Memory B cell (primary cell): ENCODE data around the gene PRSS53.
A peak's percentile ranks its signal among the peaks of the same experiment; 100 is the strongest.
"Not testable (repeated sequence)": the region's sequence is repeated elsewhere in the genome, so short reads cannot be mapped to it uniquely, and the experiment has no call there.

Source experiments
- ATAC-seq: fragments of 150-1000 bp; cut with Tn5 transposase; 2 replicates; pipeline ENCODE4 v1.10.0; 2021; ENCODE audit warnings: low read depth, mild to moderate bottlenecking, moderate library complexity
- DNase-seq, 2 donors: peaks; one replicate each; pipeline ENCODE4 v3.0.0; 2022; ENCODE audit warnings: low spot score in 2 of 2
- H3K27ac Mint-ChIP-seq: one replicate; pipeline ENCODE4 v1.8.0; 2022; ENCODE audit warnings: mild to moderate bottlenecking, moderate library complexity, mixed read lengths
- H3K27me3 Mint-ChIP-seq: one replicate; pipeline ENCODE4 v1.8.0; 2022; ENCODE audit warnings: mixed read lengths
- H3K36me3 Mint-ChIP-seq: one replicate; pipeline ENCODE4 v1.8.0; 2022; ENCODE audit warnings: mild to moderate bottlenecking, mixed read lengths
- H3K4me1 Mint-ChIP-seq: one replicate; pipeline ENCODE4 v1.8.0; 2022; ENCODE audit warnings: mixed read lengths
- H3K4me3 Mint-ChIP-seq: one replicate; pipeline ENCODE4 v1.8.0; 2022; ENCODE audit warnings: mild to moderate bottlenecking, moderate library complexity, mixed read lengths
- H3K9me3 Mint-ChIP-seq: one replicate; pipeline ENCODE4 v1.8.0; 2022; ENCODE audit warnings: mixed read lengths

The PRSS53 gene

DNA sequence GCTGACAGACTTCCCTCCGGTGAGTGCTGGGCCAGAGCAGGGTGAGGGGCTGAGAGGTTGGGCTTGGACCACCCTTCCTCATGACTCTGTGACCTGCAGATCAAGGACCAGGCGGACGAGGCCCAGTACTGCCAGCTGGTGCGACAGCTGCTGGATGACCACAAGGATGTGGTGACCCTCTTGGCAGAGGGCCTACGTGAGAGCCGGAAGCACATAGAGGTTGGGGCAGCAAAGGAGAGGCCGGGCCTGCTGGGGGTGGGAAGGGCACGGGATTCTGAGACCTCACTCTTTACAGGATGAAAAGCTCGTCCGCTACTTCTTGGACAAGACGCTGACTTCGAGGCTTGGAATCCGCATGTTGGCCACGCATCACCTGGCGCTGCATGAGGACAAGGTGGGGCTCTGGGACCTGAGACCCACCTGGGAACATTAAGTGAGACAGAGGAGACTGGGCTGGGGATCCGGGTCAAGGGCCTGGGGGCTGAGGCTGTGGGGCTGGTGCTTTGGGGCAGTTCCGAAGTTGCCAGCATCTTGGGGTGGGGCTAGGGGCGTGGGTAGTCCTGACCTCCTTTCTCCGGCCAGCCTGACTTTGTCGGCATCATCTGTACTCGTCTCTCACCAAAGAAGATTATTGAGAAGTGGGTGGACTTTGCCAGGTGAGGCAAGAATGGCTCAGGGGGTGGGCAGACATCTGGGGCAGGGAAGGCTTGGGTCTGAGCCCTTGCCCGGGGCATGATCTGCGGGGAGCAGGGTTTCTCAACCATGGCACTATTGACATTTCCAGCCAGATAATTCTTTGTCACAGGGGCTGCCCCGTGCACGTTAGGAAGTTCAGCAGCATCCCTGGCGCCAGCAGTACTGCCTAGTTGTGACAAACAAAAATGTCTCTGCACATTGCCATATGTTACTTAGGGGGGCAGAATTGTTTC, 21.6 kb upstream of the PRSS53 start:
- no peak for DNase-seq
- H3K27me3 Mint-ChIP-seq = no peaks in the 10 kb centered on the region
- H3K36me3 Mint-ChIP-seq = peaks cover 3% of the 10 kb centered on the region
- peak overlapping the region; percentile 41 for H3K4me3 Mint-ChIP-seq
- H3K27ac Mint-ChIP-seq = no peak overlapping the region
- no peaks in the 10 kb centered on the region for H3K9me3 Mint-ChIP-seq
- H3K4me1 Mint-ChIP-seq = peaks cover 20% of the 10 kb centered on the region
- no peak for ATAC-seq

DNA sequence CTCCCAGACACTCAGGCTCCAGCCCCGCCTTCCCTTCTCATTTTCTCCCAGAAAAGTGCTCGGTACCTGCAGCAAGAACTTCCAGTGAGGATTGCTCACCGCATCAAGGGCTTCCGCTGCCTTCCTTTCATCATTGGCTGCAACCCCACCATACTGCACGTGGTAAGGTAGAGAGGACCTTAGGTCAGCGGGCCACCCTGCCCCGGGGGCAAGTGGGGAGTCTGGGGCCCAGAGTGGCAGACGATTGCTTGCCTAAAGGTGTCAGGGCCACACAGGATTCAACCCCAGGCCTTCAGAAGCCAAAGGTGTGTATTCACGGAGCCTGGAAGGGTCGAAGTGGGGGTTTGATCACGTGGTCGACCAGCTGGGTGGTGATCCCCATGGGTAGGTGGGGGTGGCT, 20.9 kb upstream of the PRSS53 start:
- Mint-ChIP-seq H3K4me3 (peak overlapping the region; percentile 79), H3K9me3 (no peaks in the 10 kb centered on the region), H3K27me3 (no peaks in the 10 kb centered on the region), H3K27ac (no peak overlapping the region), H3K4me1 (peaks cover 18% of the 10 kb centered on the region), H3K36me3 (peaks cover 3% of the 10 kb centered on the region)
- ATAC-seq = no peak
- no peak for DNase-seq

- DNase-seq (no peak), ATAC-seq (no peak)
- Mint-ChIP-seq H3K9me3 (no peaks in the 10 kb centered on the region), H3K4me3 (peak overlapping the region; percentile 79), H3K4me1 (peaks cover 18% of the 10 kb centered on the region), H3K27ac (no peak overlapping the region), H3K36me3 (peaks cover 3% of the 10 kb centered on the region), H3K27me3 (no peaks in the 10 kb centered on the region)
These were observed 20.2 kb upstream of the PRSS53 start for GRCh38 chr16:31108794-31109558.

DNA sequence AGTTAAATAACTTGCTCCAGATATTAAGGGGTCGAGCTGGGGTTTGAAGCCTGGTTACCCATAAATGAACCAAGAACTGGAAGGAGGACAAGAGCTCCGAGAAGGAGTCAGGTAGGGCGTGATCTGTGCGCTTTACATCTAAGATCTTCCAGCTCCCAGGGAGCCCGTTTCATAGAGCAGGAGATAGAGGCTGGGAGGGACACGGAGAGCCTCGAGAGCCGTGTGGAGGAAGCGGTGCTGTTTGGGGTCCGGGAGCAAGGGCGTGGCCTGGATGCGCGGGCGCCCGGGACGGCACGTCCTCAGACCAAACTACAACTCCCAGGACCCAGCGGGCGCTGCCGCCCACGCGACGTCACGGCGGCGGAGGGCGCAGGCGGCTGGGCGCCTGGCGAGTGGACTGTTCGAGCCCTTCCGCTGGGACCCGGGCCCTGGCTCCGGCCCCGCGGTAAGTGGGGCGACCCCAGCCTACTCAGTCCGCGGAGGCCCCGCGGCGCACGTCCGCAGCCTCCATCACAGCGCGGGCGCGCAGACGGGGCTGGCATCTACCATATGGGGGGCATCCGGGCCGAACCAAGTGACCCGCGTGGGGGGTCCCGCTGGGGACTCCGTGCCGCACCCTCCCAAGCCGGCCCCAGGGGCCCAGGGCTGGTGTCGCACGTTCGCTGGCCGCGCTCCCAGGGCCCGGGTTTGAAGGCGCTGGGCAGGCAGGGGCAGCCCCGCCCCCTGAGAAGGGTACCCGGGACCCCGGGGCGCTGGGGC, 19.5 kb upstream of the PRSS53 start, which contains the start of gene BCKDK:
Gene BCKDK (plus strand): TSS at position 352 of the 759 bp plus-strand sequence. CDS start 838 bp downstream, outside the sequence.
- Mint-ChIP-seq H3K27me3 (no peaks in the 10 kb centered on the region), H3K4me1 (peaks cover 18% of the 10 kb centered on the region), H3K36me3 (peaks cover 4% of the 10 kb centered on the region), H3K9me3 (no peaks in the 10 kb centered on the region), H3K27ac (peak within 1 kb of the TSS; percentile 73), H3K4me3 (peak within 1 kb of the TSS; percentile 89)
- ATAC-seq = peak; percentile 82
- DNase-seq = peak; percentile 38 to 56

GRCh38 chr16:31107465-31107867, 18.7 kb upstream of the PRSS53 start:
- DNase-seq (no peak), ATAC-seq (no peak)
- H3K4me1 Mint-ChIP-seq = peaks cover 18% of the 10 kb centered on the region
- peaks cover 4% of the 10 kb centered on the region for H3K36me3 Mint-ChIP-seq
- no peak overlapping the region for H3K27ac Mint-ChIP-seq
- H3K27me3 Mint-ChIP-seq = no peaks in the 10 kb centered on the region
- peak overlapping the region; percentile 89 for H3K4me3 Mint-ChIP-seq
- H3K9me3 Mint-ChIP-seq = no peaks in the 10 kb centered on the region

DNA sequence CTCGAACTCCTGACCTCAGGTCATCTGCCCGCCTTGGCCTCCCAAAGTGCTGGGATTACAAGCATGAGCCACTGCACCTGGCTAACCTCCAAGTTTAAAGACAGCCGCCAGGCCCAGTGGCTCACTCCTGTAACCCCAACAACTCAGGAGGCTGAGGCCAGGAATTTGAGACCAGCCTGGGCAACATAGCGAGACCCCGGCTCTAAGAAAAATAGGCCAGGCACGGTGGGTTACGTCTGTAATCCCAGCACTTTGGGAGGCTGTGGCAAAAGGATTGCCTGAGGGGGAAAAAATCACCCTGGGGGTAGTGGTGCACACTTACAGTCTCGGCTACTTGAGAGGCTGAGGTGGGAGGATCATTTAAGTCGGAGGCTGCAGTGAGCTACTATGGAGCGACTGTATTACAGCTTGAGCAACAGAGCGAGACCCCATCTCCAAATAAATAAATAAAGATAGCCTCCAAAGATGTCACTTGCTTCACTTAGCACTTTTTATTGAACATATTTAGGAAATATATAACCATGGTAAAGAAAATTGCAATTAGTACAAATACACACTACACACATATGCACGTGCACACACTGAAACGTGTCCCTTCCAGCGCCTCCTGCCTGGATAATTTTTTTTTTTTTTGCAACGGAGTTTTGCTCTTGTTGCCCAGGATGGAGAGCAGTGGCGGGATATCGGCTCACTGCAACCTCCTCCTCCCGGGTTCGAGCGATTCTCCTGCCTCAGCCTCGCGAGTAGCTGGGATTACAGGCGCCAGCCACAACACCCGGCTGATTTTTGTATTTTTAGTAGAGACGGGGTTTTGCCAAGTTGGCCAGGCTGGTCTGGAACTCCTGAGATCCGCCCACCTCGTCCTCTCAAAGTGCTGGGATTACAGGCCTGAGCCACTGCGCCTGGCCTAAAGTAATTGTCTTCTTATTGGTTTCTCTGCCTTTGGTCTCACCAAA, 18.0 kb upstream of the PRSS53 start:
- ATAC-seq (no peak), DNase-seq (no peak)
- peaks cover 4% of the 10 kb centered on the region for H3K36me3 Mint-ChIP-seq
- H3K9me3 Mint-ChIP-seq = no peaks in the 10 kb centered on the region
- no peaks in the 10 kb centered on the region for H3K27me3 Mint-ChIP-seq
- H3K4me3 Mint-ChIP-seq = peak overlapping the region; percentile 89
- no peak overlapping the region for H3K27ac Mint-ChIP-seq
- peaks cover 18% of the 10 kb centered on the region for H3K4me1 Mint-ChIP-seq

GRCh38 chr16:31105677-31106213, 17.0 kb upstream of the PRSS53 start:
- H3K36me3 Mint-ChIP-seq = peaks cover 4% of the 10 kb centered on the region
- H3K4me1 Mint-ChIP-seq = peaks cover 18% of the 10 kb centered on the region
- ATAC-seq (peak; percentile 79), DNase-seq (peak; percentile 82 to 92)
- peak overlapping the region; percentile 39 for H3K4me3 Mint-ChIP-seq
- no peaks in the 10 kb centered on the region for H3K9me3 Mint-ChIP-seq
- H3K27ac Mint-ChIP-seq = no peak overlapping the region
- H3K27me3 Mint-ChIP-seq = no peaks in the 10 kb centered on the region

- not testable (repeated sequence) for H3K4me1 Mint-ChIP-seq, H3K27me3 Mint-ChIP-seq, H3K36me3 Mint-ChIP-seq, ATAC-seq, DNase-seq, H3K4me3 Mint-ChIP-seq, H3K9me3 Mint-ChIP-seq, H3K27ac Mint-ChIP-seq
These were observed 12.3 kb upstream of the PRSS53 start for GRCh38 chr16:31100876-31101641.

DNA sequence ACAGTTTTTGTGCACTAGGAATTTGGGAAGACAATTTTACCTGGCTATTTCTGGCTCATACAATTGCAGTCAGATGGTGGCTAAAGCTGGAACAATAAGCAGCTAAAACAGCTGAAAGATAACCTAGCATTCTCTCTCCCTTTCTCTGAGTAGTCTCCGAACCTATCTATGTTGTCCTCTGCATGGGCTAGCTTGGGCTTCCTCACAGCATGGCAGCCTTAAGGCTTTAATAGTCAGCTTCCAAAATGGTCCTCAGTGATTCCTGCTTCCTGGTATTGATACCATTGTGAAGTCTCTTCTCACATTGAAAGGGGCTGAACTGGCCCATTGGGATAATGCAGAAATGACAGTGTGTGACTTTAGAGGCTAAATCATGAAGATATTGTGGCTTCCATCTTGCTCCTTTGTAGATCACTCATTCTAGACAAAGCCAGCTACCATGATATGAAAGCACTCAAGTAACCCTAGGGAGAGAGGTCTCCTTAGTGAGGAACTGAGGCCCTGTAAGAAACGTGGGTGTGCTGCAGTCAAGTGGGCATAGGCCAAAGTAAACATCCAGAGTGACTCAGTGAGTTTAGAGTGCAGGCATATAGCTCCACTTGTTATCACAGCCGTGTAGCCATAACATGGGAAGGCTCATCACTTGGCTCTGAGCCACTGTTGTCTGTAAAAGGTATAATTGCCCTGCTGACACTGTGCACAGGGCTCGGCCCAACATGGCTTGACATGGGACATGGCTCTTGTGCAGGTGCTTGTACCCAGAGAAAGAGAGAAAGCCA, 11.3 kb upstream of the PRSS53 start:
- Mint-ChIP-seq H3K27ac (no peak overlapping the region), H3K4me1 (peaks cover 8% of the 10 kb centered on the region), H3K36me3 (peaks cover 2% of the 10 kb centered on the region), H3K9me3 (no peaks in the 10 kb centered on the region), H3K4me3 (no peak overlapping the region), H3K27me3 (no peaks in the 10 kb centered on the region)
- DNase-seq (no peak), ATAC-seq (no peak)

- H3K4me1 Mint-ChIP-seq = peaks cover 17% of the 10 kb centered on the region
- H3K27me3 Mint-ChIP-seq = no peaks in the 10 kb centered on the region
- peak within 1 kb of the TSS; percentile 81 for H3K4me3 Mint-ChIP-seq
- no peaks in the 10 kb centered on the region for H3K9me3 Mint-ChIP-seq
- peak within 1 kb of the TSS; percentile 91 for H3K27ac Mint-ChIP-seq
- ATAC-seq (peak; percentile 86), DNase-seq (peak; percentile 68 to 79)
- H3K36me3 Mint-ChIP-seq = peaks cover 3% of the 10 kb centered on the region
These were observed 5.8 kb upstream of the PRSS53 start, which contains the start of gene VKORC1 for GRCh38 chr16:31094424-31095120. Gene VKORC1, minus strand, starts transcription at chr16:31094797. Its CDS starts 68 bp downstream, at chr16:31094729.

- H3K4me3 Mint-ChIP-seq = peak overlapping the region; percentile 81
- no peaks in the 10 kb centered on the region for H3K27me3 Mint-ChIP-seq
- H3K27ac Mint-ChIP-seq = peak overlapping the region; percentile 91
- ATAC-seq = no peak
- no peaks in the 10 kb centered on the region for H3K9me3 Mint-ChIP-seq
- peaks cover 3% of the 10 kb centered on the region for H3K36me3 Mint-ChIP-seq
- peaks cover 17% of the 10 kb centered on the region for H3K4me1 Mint-ChIP-seq
- DNase-seq = no peak
These were observed 5.3 kb upstream of the PRSS53 start for GRCh38 chr16:31094088-31094423.
